Fibroblast of villous mesenchyme (primary cell): ENCODE measurements around the gene AUTS2. TPM values are rescaled to one million over a fixed set of nuclear protein-coding genes. Genes with fewer than 3 reads are reported as not detected.

Experiments used
- DNase-seq: peaks from one replicate; pipeline ENCODE4 v3.0.0-alpha.2; 2010; ENCODE audit warnings: low read depth
- H3K4me3 ChIP-seq: 2 replicates; pipeline ENCODE4 v1.5.1; 2011; ENCODE audit warnings: low read depth, mild to moderate bottlenecking, low read length
- total RNA-seq: library from RNA; depleted of rRNA; stranded (reverse); fragments of >200 nt; gene quantifications from 2 replicates; pipeline ENCODE4 v1.2.3, GENCODE V29; 2012
- TF ChIP-seq, protein P1 (sequence below): IDR thresholded peaks from 2 replicates; pipeline ENCODE4 v1.5.1; 2012; ENCODE audit warnings: low read depth, mild to moderate bottlenecking, low read length; ENCODE audit not compliant: insufficient read depth

AUTS2 gene
- total RNA-seq, 1 donor: 3.9 TPM

DNA sequence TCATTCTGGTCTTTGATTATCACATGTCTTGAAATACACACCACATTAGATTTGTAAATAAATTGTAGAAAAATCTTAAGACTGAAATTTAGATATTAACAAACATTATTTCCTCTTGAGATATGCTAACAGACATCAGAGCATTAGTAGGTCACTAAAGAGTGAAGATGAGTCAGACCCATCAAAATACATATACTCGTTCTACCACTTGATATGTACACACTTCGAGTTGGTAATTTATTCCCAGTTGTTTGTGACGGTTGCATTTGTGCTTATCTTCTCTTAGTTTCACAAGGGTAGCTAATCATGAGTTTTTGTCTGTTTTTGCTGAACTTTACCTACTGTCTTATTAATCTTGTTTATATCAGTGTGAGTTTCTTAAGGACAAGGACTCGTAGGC lies 383.4 kb downstream of the AUTS2 start:
- TF ChIP-seq, protein P1, sequence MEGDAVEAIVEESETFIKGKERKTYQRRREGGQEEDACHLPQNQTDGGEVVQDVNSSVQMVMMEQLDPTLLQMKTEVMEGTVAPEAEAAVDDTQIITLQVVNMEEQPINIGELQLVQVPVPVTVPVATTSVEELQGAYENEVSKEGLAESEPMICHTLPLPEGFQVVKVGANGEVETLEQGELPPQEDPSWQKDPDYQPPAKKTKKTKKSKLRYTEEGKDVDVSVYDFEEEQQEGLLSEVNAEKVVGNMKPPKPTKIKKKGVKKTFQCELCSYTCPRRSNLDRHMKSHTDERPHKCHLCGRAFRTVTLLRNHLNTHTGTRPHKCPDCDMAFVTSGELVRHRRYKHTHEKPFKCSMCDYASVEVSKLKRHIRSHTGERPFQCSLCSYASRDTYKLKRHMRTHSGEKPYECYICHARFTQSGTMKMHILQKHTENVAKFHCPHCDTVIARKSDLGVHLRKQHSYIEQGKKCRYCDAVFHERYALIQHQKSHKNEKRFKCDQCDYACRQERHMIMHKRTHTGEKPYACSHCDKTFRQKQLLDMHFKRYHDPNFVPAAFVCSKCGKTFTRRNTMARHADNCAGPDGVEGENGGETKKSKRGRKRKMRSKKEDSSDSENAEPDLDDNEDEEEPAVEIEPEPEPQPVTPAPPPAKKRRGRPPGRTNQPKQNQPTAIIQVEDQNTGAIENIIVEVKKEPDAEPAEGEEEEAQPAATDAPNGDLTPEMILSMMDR: no peak
- H3K4me3 ChIP-seq: no peak overlapping the region
- no peak for DNase-seq

DNA sequence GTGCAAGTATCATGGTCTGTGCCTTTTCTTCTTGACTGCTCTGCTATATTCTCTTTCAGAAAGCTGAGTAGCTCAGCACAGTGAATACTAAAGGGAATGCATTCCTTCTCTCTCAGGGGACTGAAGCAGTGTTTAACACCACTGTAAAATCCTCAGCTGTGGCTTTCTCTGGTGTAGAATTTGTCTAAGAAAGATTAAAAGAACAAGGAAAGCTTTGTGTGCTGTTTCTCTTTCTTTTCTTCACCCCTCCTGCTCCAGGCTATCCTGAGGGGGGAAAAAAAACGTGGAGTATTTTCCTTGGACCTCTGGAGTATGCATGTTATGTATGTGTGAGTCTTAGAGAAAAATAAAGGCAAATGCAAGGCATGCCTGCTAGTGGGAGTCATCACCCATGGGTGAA lies 383.9 kb downstream of the AUTS2 start:
- no peak overlapping the region for H3K4me3 ChIP-seq
- TF ChIP-seq, protein P1: no peak
- DNase-seq: peak; percentile 2

DNA sequence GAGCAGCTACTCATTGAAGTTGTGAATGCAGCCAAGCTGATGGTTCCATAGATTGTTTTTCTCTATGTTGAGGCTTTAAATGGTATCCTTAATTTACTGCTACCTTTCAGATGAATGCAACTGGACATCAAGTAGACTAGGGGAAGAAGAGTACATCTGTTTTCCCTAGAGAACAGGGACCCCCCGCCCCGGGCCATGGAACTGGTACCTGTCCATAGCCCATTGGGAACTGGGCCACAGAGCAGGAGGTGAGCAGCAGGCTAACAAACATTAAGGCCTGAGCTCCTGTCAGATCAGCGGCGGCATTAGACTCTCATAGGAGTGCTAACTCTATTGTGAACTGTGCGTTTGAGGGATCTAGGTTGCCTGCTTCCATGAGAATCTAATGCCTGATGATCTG lies 391.3 kb downstream of the AUTS2 start:
- H3K4me3 ChIP-seq: no peak overlapping the region
- no peak for DNase-seq
- TF ChIP-seq, protein P1: no peak

DNA sequence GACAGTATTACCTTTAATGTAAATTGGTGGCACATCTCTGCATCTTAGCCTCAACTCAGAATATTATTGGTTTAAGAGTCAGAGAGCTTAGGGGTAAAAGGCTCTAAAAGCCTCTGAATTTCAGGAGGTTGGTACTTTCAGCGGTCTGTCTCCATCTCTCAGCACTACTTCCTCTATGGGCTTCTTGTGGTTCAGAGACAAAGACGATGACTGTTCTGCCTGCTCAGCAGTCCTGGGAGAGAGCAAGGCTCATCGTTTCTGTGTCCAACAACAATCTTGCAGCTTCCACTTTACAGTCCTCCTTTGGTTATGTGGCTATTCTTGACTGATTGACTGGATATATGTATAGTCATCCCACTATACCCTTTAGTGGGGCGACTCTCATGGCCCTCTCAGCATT lies 394.7 kb downstream of the AUTS2 start:
- DNase-seq: no peak
- TF ChIP-seq, protein P1: no peak
- no peak overlapping the region for H3K4me3 ChIP-seq

DNA sequence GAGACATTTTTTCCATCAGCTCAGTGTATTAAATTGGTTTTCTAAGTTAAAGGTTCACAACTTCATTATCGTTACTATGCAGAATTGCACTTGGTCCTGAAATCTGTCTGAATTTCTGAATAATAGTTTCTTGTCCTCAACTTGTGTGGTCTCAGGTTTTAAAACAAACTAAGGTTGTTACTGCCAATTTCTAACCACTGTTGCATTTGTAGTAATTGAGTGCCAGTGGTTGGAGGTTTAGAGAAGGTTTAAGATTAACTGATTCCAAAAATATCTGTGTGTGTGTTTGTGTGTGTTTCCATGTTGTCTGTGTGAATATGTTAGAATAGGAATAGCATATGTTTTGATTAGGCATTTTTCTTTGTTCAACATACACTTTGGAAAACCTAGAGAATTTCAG lies 395.9 kb downstream of the AUTS2 start:
- no peak for DNase-seq
- TF ChIP-seq, protein P1: no peak
- no peak overlapping the region for H3K4me3 ChIP-seq

DNA sequence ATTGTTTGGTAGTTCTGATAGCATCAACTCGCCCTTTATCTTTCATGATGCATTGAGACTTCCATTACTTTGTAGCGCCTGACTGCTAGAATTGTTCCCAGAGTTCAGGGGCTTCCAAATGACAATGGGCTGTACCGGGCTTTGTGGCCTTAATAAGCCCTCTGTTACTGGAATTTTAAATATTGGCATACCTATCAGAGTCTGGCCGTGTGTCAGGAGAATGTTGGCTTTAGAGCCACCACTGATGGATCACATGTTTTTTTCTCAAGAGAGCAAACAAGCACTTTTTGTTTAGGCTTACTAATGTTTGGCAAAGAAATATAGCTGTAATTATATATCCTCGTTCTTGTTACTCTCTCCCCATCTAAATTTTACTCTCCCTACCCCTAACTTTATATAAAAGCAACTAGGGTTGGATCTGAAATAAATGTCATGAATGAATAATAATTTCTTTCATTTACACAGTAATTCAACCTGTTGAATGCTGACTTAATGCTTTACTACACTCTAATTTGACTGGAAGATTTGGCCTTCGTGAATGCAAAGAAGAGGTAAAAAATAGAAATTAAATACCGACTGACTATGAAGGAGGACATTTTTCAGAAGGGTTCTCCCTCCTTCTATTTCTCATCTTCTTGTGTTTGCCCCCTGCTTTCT lies 396.7 kb downstream of the AUTS2 start:
- H3K4me3 ChIP-seq: no peak overlapping the region
- DNase-seq: no peak
- TF ChIP-seq, protein P1: no peak

DNA sequence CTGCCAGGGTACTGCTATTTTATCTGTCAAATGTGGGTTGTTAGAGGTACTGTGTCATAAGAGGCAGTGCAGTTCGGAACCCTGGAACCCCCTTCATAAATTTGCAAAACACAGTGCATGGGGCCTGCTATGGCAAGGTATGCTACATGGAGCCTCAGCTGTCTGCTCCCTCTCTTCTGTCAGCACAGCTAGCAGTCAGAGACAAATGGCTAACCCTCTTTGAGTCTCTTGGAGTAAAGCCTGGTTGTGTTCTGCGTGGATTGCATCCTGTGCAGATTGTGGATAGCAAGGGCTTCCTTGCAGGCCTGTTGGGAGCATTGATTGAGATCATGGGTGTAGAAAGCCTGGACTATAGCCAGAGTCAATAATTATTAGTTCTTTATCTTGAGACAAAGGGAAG lies 397.8 kb downstream of the AUTS2 start:
- TF ChIP-seq, protein P1: no peak
- no peak for DNase-seq
- H3K4me3 ChIP-seq: no peak overlapping the region
